Activated naive CD8-positive, alpha-beta T cell treated with anti-CD3 and anti-CD28 coated beads for 36 hours (primary cell): ENCODE measurements around the gene SRSF12. TPM values are rescaled to one million over a fixed set of nuclear protein-coding genes. Genes with fewer than 3 reads are reported as not detected.

Experiments used
- total RNA-seq, 2 experiments: library from RNA; stranded (reverse); gene quantifications; one replicate each; pipeline ENCODE4 v1.2.3, GENCODE V29; 2021

Gene SRSF12
- total RNA-seq, 2 experiments from 2014 or later: 0.74 to 0.78 TPM

Other genes with a start within 250 kb of the SRSF12 start
- 10 to 100 TPM; 19.7 to 20.9 TPM for gene RNGTT, start 154.5 kb downstream of the SRSF12 start, total RNA-seq
- 10 to 100 TPM; 81.3 to 84.5 TPM for gene PNRC1, start 37.3 kb downstream of the SRSF12 start, total RNA-seq
- gene PM20D2, start 28.0 kb upstream of the SRSF12 start, total RNA-seq: 10 to 100 TPM; 27.5 to 28.1 TPM
- not detected for gene GABRR1, start 99.3 kb upstream of the SRSF12 start, total RNA-seq
- gene GABRR2, start 197.2 kb upstream of the SRSF12 start, total RNA-seq: under 1 TPM in 1 of 2 experiments, not detected in 1; 0.12 TPM
- 10 to 100 TPM; 28.8 to 29.0 TPM for gene UBE2J1, start 234.7 kb upstream of the SRSF12 start, total RNA-seq